IPS DF 6.9 (cell line): ENCODE results near the gene COPS6.

Experiments
- DNase-seq: peaks from one replicate; pipeline ENCODE4 v3.0.0-alpha.2; 2013; ENCODE audit warnings: low read depth, low spot score
- H3K27ac ChIP-seq: one replicate; pipeline ENCODE4 v1.5.1; 2013; ENCODE audit warnings: low read length, control low read depth
- H3K27me3 ChIP-seq: 2 replicates; pipeline ENCODE4 v1.6.1; 2013; ENCODE audit warnings: mild to moderate bottlenecking, low read length; ENCODE audit not compliant: control insufficient read depth, insufficient read depth
- H3K36me3 ChIP-seq: 2 replicates; pipeline ENCODE4 v1.6.1; 2013; ENCODE audit warnings: low read length; ENCODE audit not compliant: control insufficient read depth, insufficient read depth
- H3K4me1 ChIP-seq: 2 replicates; pipeline ENCODE4 v1.6.1; 2013; ENCODE audit warnings: low read length; ENCODE audit not compliant: control insufficient read depth, insufficient read depth
- H3K4me3 ChIP-seq: 2 replicates; pipeline ENCODE4 v1.5.1; 2013; ENCODE audit warnings: mild to moderate bottlenecking, low read length
- H3K9me3 ChIP-seq: 2 replicates; pipeline ENCODE4 v1.6.1; 2013; ENCODE audit warnings: low read length, inconsistent platforms; ENCODE audit not compliant: control insufficient read depth, insufficient read depth
- WGBS: extraction: QIAGEN DNeasy Blood & Tissue Kit; methylation state at CpG from one replicate; pipeline ENCODE4 v1.1.7; 2013; ENCODE audit warnings: mixed read lengths, missing lambda C conversion rate; ENCODE audit not compliant: insufficient read length, insufficient coverage; 5-methylcytosine and 5-hydroxymethylcytosine counted together

The COPS6 gene

GRCh38 chr7:100102950-100103840 lies 14.4 kb downstream of the COPS6 start:
- Histone ChIP-seq H3K36me3 (peaks cover 34% of the 10 kb centered on the region), H3K27me3 (no peaks in the 10 kb centered on the region), H3K9me3 (no peaks in the 10 kb centered on the region), H3K4me1 (no peaks in the 10 kb centered on the region; the same call in 1 of the 2 replicates), H3K27ac (no peak overlapping the region), H3K4me3 (no peak overlapping the region)
- WGBS: no CpG with 5 or more reads among the region's 17 CpGs
- DNase-seq: no peak

GRCh38 chr7:100105534-100105933 lies 16.8 kb downstream of the COPS6 start:
- Histone ChIP-seq H3K9me3 (no peaks in the 10 kb centered on the region), H3K4me1 (no peaks in the 10 kb centered on the region), H3K27me3 (no peaks in the 10 kb centered on the region), H3K36me3 (peaks cover 21% of the 10 kb centered on the region; the same call in 1 of the 2 replicates), H3K4me3 (no peak overlapping the region), H3K27ac (no peak overlapping the region)
- WGBS: no CpG with 5 or more reads among the region's 4 CpGs
- no peak for DNase-seq

- Histone ChIP-seq H3K9me3 (no peaks in the 10 kb centered on the region), H3K27me3 (no peaks in the 10 kb centered on the region), H3K27ac (no peak overlapping the region), H3K36me3 (peaks cover 27% of the 10 kb centered on the region), H3K4me1 (no peaks in the 10 kb centered on the region), H3K4me3 (no peak overlapping the region)
- no CpG with 5 or more reads among the region's 17 CpGs for WGBS
- DNase-seq: no peak
Measured at GRCh38 chr7:100106633-100107032, 17.9 kb downstream of the COPS6 start.

GRCh38 chr7:100107125-100107737 lies 18.5 kb downstream of the COPS6 start:
- DNase-seq: no peak
- Histone ChIP-seq H3K4me3 (no peak overlapping the region), H3K4me1 (no peaks in the 10 kb centered on the region), H3K27ac (no peak overlapping the region), H3K36me3 (peaks cover 33% of the 10 kb centered on the region), H3K9me3 (no peaks in the 10 kb centered on the region), H3K27me3 (no peaks in the 10 kb centered on the region)
- WGBS: no CpG with 5 or more reads among the region's 25 CpGs

GRCh38 chr7:100107890-100108289 lies 19.1 kb downstream of the COPS6 start:
- no peak for DNase-seq
- Histone ChIP-seq H3K27me3 (no peaks in the 10 kb centered on the region), H3K4me3 (no peak overlapping the region), H3K4me1 (no peaks in the 10 kb centered on the region), H3K27ac (no peak overlapping the region), H3K9me3 (no peaks in the 10 kb centered on the region), H3K36me3 (peaks cover 33% of the 10 kb centered on the region)
- no CpG with 5 or more reads among the region's 11 CpGs for WGBS

- H3K9me3 ChIP-seq: no peaks in the 10 kb centered on the region
- H3K27me3 ChIP-seq: no peaks in the 10 kb centered on the region
- H3K27ac ChIP-seq: no peak overlapping the region
- no peaks in the 10 kb centered on the region for H3K4me1 ChIP-seq
- DNase-seq: no peak
- peaks cover 40% of the 10 kb centered on the region for H3K36me3 ChIP-seq
- no peak overlapping the region for H3K4me3 ChIP-seq
- no CpG with 5 or more reads among the region's 12 CpGs for WGBS
Measured at GRCh38 chr7:100109521-100110163, 20.9 kb downstream of the COPS6 start.

- Histone ChIP-seq H3K4me3 (no peak overlapping the region), H3K27ac (no peak overlapping the region), H3K27me3 (no peaks in the 10 kb centered on the region), H3K36me3 (peaks cover 36% of the 10 kb centered on the region), H3K4me1 (no peaks in the 10 kb centered on the region), H3K9me3 (no peaks in the 10 kb centered on the region)
- DNase-seq: no peak
- WGBS: no CpG with 5 or more reads among the region's 7 CpGs
Measured at GRCh38 chr7:100111156-100111555, 22.4 kb downstream of the COPS6 start.

GRCh38 chr7:100111914-100112313 lies 23.1 kb downstream of the COPS6 start:
- Histone ChIP-seq H3K36me3 (peaks cover 31% of the 10 kb centered on the region), H3K9me3 (no peaks in the 10 kb centered on the region)
- WGBS: no CpG with 5 or more reads among the region's 13 CpGs

GRCh38 chr7:100115026-100115425 lies 26.3 kb downstream of the COPS6 start:
- Histone ChIP-seq H3K36me3 (peaks cover 19% of the 10 kb centered on the region), H3K27me3 (no peaks in the 10 kb centered on the region), H3K4me3 (no peak overlapping the region), H3K4me1 (no peaks in the 10 kb centered on the region), H3K9me3 (no peaks in the 10 kb centered on the region), H3K27ac (no peak overlapping the region)
- whole genome bisulfite sequencing: no CpG with 5 or more reads among the region's 7 CpGs
- no peak for DNase-seq

More at GRCh38 chr7:100111914-100112313, 23.1 kb downstream of the COPS6 start:
- Histone ChIP-seq H3K27ac (no peak overlapping the region), H3K27me3 (no peaks in the 10 kb centered on the region), H3K4me3 (no peak overlapping the region), H3K4me1 (no peaks in the 10 kb centered on the region)
- no peak for DNase-seq

GRCh38 chr7:100118388-100119071 lies 29.8 kb downstream of the COPS6 start:
- H3K27me3 ChIP-seq: no peaks in the 10 kb centered on the region
- no CpG with 5 or more reads among the region's 18 CpGs for WGBS
- H3K4me1 ChIP-seq: no peaks in the 10 kb centered on the region
- H3K27ac ChIP-seq: no peak overlapping the region
- no peaks in the 10 kb centered on the region for H3K9me3 ChIP-seq
- peaks cover 3% of the 10 kb centered on the region; the same call in 1 of the 2 replicates for H3K36me3 ChIP-seq
- DNase-seq: no peak
- peak overlapping the region; percentile 91 for H3K4me3 ChIP-seq
